ENCODE results near the gene TCN2. TPM values are rescaled to one million over a fixed set of nuclear protein-coding genes. Genes with fewer than 3 reads are reported as not detected.

TCN2 gene
- total RNA-seq, 1 experiment from 2014 or later = 2.4 TPM

- POLR2A ChIA-PET = no interaction called here
- H3K9me3 ChIP-seq (ENCODE audit: control insufficient read depth, insufficient read depth, low read depth, low read length) = no peaks in the 10 kb centered on the region
- CTCF ChIA-PET = no interaction called here
- H3K36me3 ChIP-seq (ENCODE audit: control insufficient read depth, insufficient read depth, low read length) = peaks cover 14% of the 10 kb centered on the region
- no peak overlapping the region for H3K27ac ChIP-seq (ENCODE audit: low read length)
- in situ Hi-C loops (cut with HindIII; ENCODE audit: low pct_unique_long_range_greater_than_20kb, low sequenced_read_pairs) = no loop called here
- no peaks in the 10 kb centered on the region for H3K4me1 ChIP-seq (ENCODE audit: control insufficient read depth, insufficient read depth, low read length)
- TF ChIP-seq REST (IDR thresholded peaks at IDR 0.05; ENCODE audit: insufficient read depth in 1 of 2, low read depth in 2 of 2, low read length in 1 of 2) (no peak), SIN3A (IDR thresholded peaks at IDR 0.05; ENCODE audit: borderline replicate concordance, insufficient read depth, low read depth, low read length) (no peak), POLR2AphosphoS5 (IDR thresholded peaks at IDR 0.05; ENCODE audit: low read depth, low read length) (no peak), CTCF (IDR thresholded peaks at IDR 0.05) (no peak), TCF7L2 (IDR thresholded peaks at IDR 0.05; ENCODE audit: low read depth, low read length) (no peak)
- no peaks in the 10 kb centered on the region for H3K27me3 ChIP-seq (ENCODE audit: control insufficient read depth, insufficient read depth, low read length)
- DNase-seq (ENCODE audit: low read depth, low spot score) (no peak), ATAC-seq (no peak)
- no TSS peak for BruUV-seq (replicated peaks)
- intact Hi-C loops (cut with micrococcal nuclease; ENCODE audit: unreplicated experiment) = no loop called here
- H3K4me3 ChIP-seq (ENCODE audit: low read depth in 2 of 2, low read length in 2 of 2) = no peak overlapping the region
These were observed 24.0 kb upstream of the TCN2 start for GRCh38 chr22:30582788-30583545.

GRCh38 chr22:30584441-30584840 is 22.5 kb upstream of the TCN2 start:
- no peak overlapping the region for H3K4me3 ChIP-seq (ENCODE audit: low read depth in 2 of 2, low read length in 2 of 2)

More at GRCh38 chr22:30584441-30584840, 22.5 kb upstream of the TCN2 start:
- ChIA-PET POLR2A (no interaction called here), CTCF (no interaction called here)
- H3K27ac ChIP-seq (ENCODE audit: low read length) = no peak overlapping the region
- H3K9me3 ChIP-seq (ENCODE audit: control insufficient read depth, insufficient read depth, low read depth, low read length) = no peaks in the 10 kb centered on the region
- BruUV-seq (replicated peaks) = no TSS peak
- H3K4me1 ChIP-seq (ENCODE audit: control insufficient read depth, insufficient read depth, low read length) = no peaks in the 10 kb centered on the region
- peaks cover 21% of the 10 kb centered on the region for H3K36me3 ChIP-seq (ENCODE audit: control insufficient read depth, insufficient read depth, low read length)
- no peaks in the 10 kb centered on the region for H3K27me3 ChIP-seq (ENCODE audit: control insufficient read depth, insufficient read depth, low read length)
- intact Hi-C loops (cut with micrococcal nuclease; ENCODE audit: unreplicated experiment) (no loop called here), in situ Hi-C loops (cut with HindIII; ENCODE audit: low pct_unique_long_range_greater_than_20kb, low sequenced_read_pairs) (no loop called here)
- no peak for DNase-seq (ENCODE audit: low read depth, low spot score)
- ATAC-seq = no peak
- TF ChIP-seq SIN3A (IDR thresholded peaks at IDR 0.05; ENCODE audit: borderline replicate concordance, insufficient read depth, low read depth, low read length) (no peak), CTCF (IDR thresholded peaks at IDR 0.05) (no peak), POLR2AphosphoS5 (IDR thresholded peaks at IDR 0.05; ENCODE audit: low read depth, low read length) (no peak), TCF7L2 (IDR thresholded peaks at IDR 0.05; ENCODE audit: low read depth, low read length) (no peak), REST (IDR thresholded peaks at IDR 0.05; ENCODE audit: insufficient read depth in 1 of 2, low read depth in 2 of 2, low read length in 1 of 2) (no peak)
